ENCODE data around the gene ZNF317. TPM values are rescaled to one million over a fixed set of nuclear protein-coding genes. Genes with fewer than 3 reads are reported as not detected.

Gene ZNF317
- total and polyA plus RNA-seq, 2 of the 4 experiments (the other 2 are of a cell fraction) = 13.0 to 17.6 TPM

DNA sequence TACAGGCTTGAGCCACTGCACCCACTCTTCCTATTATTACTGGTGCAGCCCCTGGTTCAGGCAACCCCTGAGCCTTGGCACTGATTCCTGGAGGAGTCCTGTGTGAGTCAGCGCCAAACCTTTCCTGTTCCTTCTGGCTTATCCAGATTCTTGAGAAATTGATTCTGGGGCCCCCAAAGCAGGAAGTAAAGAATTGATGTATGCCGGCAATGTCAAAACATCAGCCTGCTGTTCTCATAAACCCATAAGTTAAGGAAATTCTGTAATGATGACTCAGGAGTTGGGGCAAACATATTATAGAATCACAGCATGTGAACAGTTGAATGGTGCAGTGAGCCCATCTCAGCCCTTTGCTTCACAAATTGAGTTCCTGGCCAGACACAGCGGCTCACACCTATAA lies 12.0 kb upstream of the ZNF317 start:
- Histone ChIP-seq H2BK20ac (ENCODE audit: low read depth, low read length) (no peak overlapping the region), H3K18ac (ENCODE audit: low read depth, low read length) (no peak overlapping the region), H3K79me1 (ENCODE audit: low read depth in 1 of 2, low read length in 2 of 2) (no peaks in the 10 kb centered on the region), H3K36me3 (ENCODE audit: control insufficient read depth, insufficient read depth, low read length) (no peaks in the 10 kb centered on the region), H4K20me1 (ENCODE audit: insufficient read depth, low read length) (no peaks in the 10 kb centered on the region), H4K8ac (ENCODE audit: low read depth in 2 of 2, low read length in 2 of 2) (no peak overlapping the region), H2AFZ (replicated peaks; ENCODE audit: low read length, poor library complexity) (no peak overlapping the region), H3K27ac (ENCODE audit: insufficient read depth, low read length) (no peak overlapping the region), H2BK5ac (ENCODE audit: low read depth, low read length, poor library complexity, severe bottlenecking) (no peak overlapping the region), H3K4me2 (ENCODE audit: low read depth, low read length) (no peak overlapping the region), H3K9me3 (ENCODE audit: control insufficient read depth, insufficient read depth, low read length) (no peaks in the 10 kb centered on the region; the same call in 1 of the 2 replicates), H3K14ac (replicated peaks; ENCODE audit: low read depth, low read length) (no peak overlapping the region), H3K4ac (ENCODE audit: low read depth, low read length) (no peak overlapping the region), H4K5ac (ENCODE audit: low read depth, low read length) (no peak overlapping the region), H2BK15ac (ENCODE audit: low read depth, low read length) (no peak overlapping the region), H3K27me3 (ENCODE audit: control insufficient read depth, insufficient read depth, low read length) (no peaks in the 10 kb centered on the region), H4K91ac (ENCODE audit: insufficient read depth, low read depth, low read length) (no peak overlapping the region), H3K4me1 (ENCODE audit: control insufficient read depth, insufficient read depth, low read length) (no peaks in the 10 kb centered on the region), H3K9ac (ENCODE audit: low read depth, low read length) (no peak overlapping the region), H2AK9ac (replicated peaks; ENCODE audit: low read depth, low read length, poor library complexity) (no peak overlapping the region), H3K4me3 (ENCODE audit: insufficient read depth, low read depth, low read length) (no peak overlapping the region), H2BK120ac (ENCODE audit: low read depth, low read length) (no peak overlapping the region), H3K23ac (ENCODE audit: low read depth, low read length) (no peak overlapping the region), H3K9me1 (ENCODE audit: insufficient read depth, low read length) (no peaks in the 10 kb centered on the region), H3K56ac (ENCODE audit: extremely low read depth, insufficient read depth, low read length) (no peak overlapping the region), H2AK5ac (ENCODE audit: low read depth, low read length) (no peak overlapping the region)
- intact Hi-C loops (cut with micrococcal nuclease) = no loop called here
- no CpG with 5 or more reads among the region's 3 CpGs for WGBS, 2 experiments (ENCODE audit: extremely low coverage in 2 of 2, insufficient read length in 1 of 2)
- ATAC-seq (ENCODE audit: low read depth) = peak; percentile 27; the same call in 1 of the 2 replicates
- ChIA-PET CTCF (no interaction called here), POLR2A (ENCODE audit: unreplicated experiment) (no interaction called here)
- peak; percentile 4 for DNase-seq
- no TSS peak for BruUV-seq (replicated peaks)
- no peak for TF ChIP-seq SMC3 (IDR thresholded peaks at IDR 0.05; ENCODE audit: low read depth, low read length)
- TF ChIP-seq, protein P1, sequence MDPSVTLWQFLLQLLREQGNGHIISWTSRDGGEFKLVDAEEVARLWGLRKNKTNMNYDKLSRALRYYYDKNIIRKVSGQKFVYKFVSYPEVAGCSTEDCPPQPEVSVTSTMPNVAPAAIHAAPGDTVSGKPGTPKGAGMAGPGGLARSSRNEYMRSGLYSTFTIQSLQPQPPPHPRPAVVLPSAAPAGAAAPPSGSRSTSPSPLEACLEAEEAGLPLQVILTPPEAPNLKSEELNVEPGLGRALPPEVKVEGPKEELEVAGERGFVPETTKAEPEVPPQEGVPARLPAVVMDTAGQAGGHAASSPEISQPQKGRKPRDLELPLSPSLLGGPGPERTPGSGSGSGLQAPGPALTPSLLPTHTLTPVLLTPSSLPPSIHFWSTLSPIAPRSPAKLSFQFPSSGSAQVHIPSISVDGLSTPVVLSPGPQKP (IDR thresholded peaks at IDR 0.05; ENCODE audit: borderline replicate concordance, low read depth, low read length) = no peak
- TF ChIP-seq MXI1 (IDR thresholded peaks at IDR 0.05; ENCODE audit: borderline replicate concordance, low read depth, low read length) = no peak
- TF ChIP-seq RCOR1 (IDR thresholded peaks at IDR 0.05; ENCODE audit: insufficient replicate concordance, low read length) = no peak
- no peak for TF ChIP-seq CEBPB (IDR thresholded peaks at IDR 0.05; ENCODE audit: low read depth, low read length)
- TF ChIP-seq FOS (IDR thresholded peaks at IDR 0.05; ENCODE audit: low read depth, low read length) = no peak
- TF ChIP-seq NFE2L2 (IDR thresholded peaks at IDR 0.05; ENCODE audit: low read depth, low read length) = no peak
- no peak for TF ChIP-seq BHLHE40 (IDR thresholded peaks at IDR 0.05; ENCODE audit: low read depth, low read length)
- TF ChIP-seq POLR2A (IDR thresholded peaks at IDR 0.05; ENCODE audit: low read depth, low read length) = no peak
- no peak for TF ChIP-seq MAFK (IDR thresholded peaks at IDR 0.05; ENCODE audit: low read depth, low read length)
- TF ChIP-seq, protein P2, sequence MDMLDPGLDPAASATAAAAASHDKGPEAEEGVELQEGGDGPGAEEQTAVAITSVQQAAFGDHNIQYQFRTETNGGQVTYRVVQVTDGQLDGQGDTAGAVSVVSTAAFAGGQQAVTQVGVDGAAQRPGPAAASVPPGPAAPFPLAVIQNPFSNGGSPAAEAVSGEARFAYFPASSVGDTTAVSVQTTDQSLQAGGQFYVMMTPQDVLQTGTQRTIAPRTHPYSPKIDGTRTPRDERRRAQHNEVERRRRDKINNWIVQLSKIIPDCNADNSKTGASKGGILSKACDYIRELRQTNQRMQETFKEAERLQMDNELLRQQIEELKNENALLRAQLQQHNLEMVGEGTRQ (IDR thresholded peaks at IDR 0.05; ENCODE audit: low read depth, low read length) = no peak
- no peak for TF ChIP-seq RAD21 (IDR thresholded peaks at IDR 0.05; ENCODE audit: low read length)
- in situ Hi-C loops (cut with MboI; ENCODE audit: low sequenced_read_pairs) = loop anchor here (25.0 kb wide), 1 partner anchor 934 kb away; no protein-coding TSS in a partner anchor
- dilution Hi-C loops (cut with HindIII; ENCODE audit: low sequenced_read_pairs, unreplicated experiment) = no loop called here
